Activated CD8-positive, alpha-beta T cell treated with anti-CD3 and anti-CD28 coated beads for 36 hours (primary cell): Measurements from ENCODE around the gene ADRA1B. TPM values are rescaled to one million over a fixed set of nuclear protein-coding genes. Genes with fewer than 3 reads are reported as not detected.
"Not testable (repeated sequence)": the region's sequence is repeated elsewhere in the genome, so short reads cannot be mapped to it uniquely, and the experiment has no call there.

ENCODE experiments used
- ATAC-seq: fragments of 200-7000 bp; cut with Tn5 transposase; one replicate; pipeline ENCODE4 v1.10.0; 2021; ENCODE audit warnings: mild to moderate bottlenecking, moderate library complexity
- CTCF ChIA-PET: fragments of 350-600 bp; sonication (Branson Sonifier 250); formaldehyde crosslinking; loops from one replicate; lab custom pipeline; 2021; ENCODE audit warnings: antibody characterized with exemption; lab: Charles Lee
- POLR2A ChIA-PET: fragments of 350-600 bp; sonication (Branson Sonifier 250); formaldehyde crosslinking; loops from one replicate; lab custom pipeline; 2021; ENCODE audit warnings: antibody characterized with exemption; lab: Charles Lee
- DNase-seq: peaks from one replicate; pipeline ENCODE4 v3.0.0-alpha.2; 2020
- H3K27ac Mint-ChIP-seq: one replicate; pipeline ENCODE4 v1.8.0; 2021; ENCODE audit warnings: mild to moderate bottlenecking, mixed read lengths
- H3K27me3 Mint-ChIP-seq: one replicate; pipeline ENCODE4 v1.8.0; 2021; ENCODE audit warnings: mixed read lengths
- H3K36me3 Mint-ChIP-seq: one replicate; pipeline ENCODE4 v1.8.0; 2021; ENCODE audit warnings: low read depth, mixed read lengths
- H3K4me1 Mint-ChIP-seq: one replicate; pipeline ENCODE4 v1.8.0; 2021; ENCODE audit warnings: low read depth, mixed read lengths
- H3K4me3 Mint-ChIP-seq: one replicate; pipeline ENCODE4 v1.8.0; 2021; ENCODE audit warnings: mild to moderate bottlenecking, moderate library complexity, mixed read lengths
- H3K9me3 Mint-ChIP-seq: one replicate; pipeline ENCODE4 v1.8.0; 2021; ENCODE audit warnings: mixed read lengths
- intact Hi-C: fragments of 100-400 bp; cut with micrococcal nuclease; formaldehyde crosslinking; loops from one replicate; pipeline ENCODE4 v1.10.0; 2022
- total RNA-seq, 2 experiments: library from RNA; stranded (reverse); gene quantifications; one replicate each; pipeline ENCODE4 v1.2.3, GENCODE V29; 2021
- TF ChIP-seq, protein P1 (sequence below): fragments of 200-600 bp; IDR thresholded peaks from one replicate; pipeline ENCODE4 v1.8.0; 2022; ENCODE audit warnings: antibody characterized with exemption, mild to moderate bottlenecking

The ADRA1B gene
- total RNA-seq, 2 experiments from 2014 or later, result not detected

DNA sequence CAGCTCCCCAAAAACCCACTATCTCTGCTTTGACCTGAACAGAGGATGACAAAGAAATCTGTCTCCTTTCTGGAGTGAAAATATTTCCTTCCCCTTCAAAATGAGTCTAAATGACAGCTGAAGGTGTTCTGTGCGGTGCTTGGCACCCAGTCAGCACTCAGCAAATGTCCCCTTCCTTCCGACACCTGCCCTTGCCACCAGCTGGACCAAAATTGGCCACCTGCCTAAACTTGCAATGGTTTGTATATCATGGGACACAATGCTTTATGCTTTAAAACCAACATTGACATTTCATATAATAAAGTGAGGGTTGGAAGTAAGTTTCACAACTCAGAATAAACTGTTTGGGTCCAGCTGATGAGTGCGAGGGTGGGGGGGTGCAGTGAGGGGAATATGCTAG, 85.2 kb downstream of the ADRA1B start:
- peaks cover 8% of the 10 kb centered on the region for H3K27me3 Mint-ChIP-seq
- ChIA-PET CTCF (interaction anchor here (1.1 to 1.5 kb wide), 2 partner anchors 14 to 20 kb away, joined by 5 read pairs; no protein-coding TSS in a partner anchor), POLR2A (no interaction called here)
- H3K4me3 Mint-ChIP-seq, result no peak overlapping the region
- no peaks in the 10 kb centered on the region for H3K4me1 Mint-ChIP-seq
- TF ChIP-seq, protein P1, sequence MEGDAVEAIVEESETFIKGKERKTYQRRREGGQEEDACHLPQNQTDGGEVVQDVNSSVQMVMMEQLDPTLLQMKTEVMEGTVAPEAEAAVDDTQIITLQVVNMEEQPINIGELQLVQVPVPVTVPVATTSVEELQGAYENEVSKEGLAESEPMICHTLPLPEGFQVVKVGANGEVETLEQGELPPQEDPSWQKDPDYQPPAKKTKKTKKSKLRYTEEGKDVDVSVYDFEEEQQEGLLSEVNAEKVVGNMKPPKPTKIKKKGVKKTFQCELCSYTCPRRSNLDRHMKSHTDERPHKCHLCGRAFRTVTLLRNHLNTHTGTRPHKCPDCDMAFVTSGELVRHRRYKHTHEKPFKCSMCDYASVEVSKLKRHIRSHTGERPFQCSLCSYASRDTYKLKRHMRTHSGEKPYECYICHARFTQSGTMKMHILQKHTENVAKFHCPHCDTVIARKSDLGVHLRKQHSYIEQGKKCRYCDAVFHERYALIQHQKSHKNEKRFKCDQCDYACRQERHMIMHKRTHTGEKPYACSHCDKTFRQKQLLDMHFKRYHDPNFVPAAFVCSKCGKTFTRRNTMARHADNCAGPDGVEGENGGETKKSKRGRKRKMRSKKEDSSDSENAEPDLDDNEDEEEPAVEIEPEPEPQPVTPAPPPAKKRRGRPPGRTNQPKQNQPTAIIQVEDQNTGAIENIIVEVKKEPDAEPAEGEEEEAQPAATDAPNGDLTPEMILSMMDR, result no peak
- no peak for DNase-seq
- no peaks in the 10 kb centered on the region for H3K9me3 Mint-ChIP-seq
- intact Hi-C loops, result no loop called here
- H3K36me3 Mint-ChIP-seq, result no peaks in the 10 kb centered on the region
- no peak for ATAC-seq
- no peak overlapping the region for H3K27ac Mint-ChIP-seq

GRCh38 chr5:160007514-160007913, 91.2 kb downstream of the ADRA1B start:
- Mint-ChIP-seq H3K27ac (no peak overlapping the region), H3K4me3 (no peak overlapping the region), H3K4me1 (peaks cover 21% of the 10 kb centered on the region), H3K27me3 (no peaks in the 10 kb centered on the region), H3K9me3 (no peaks in the 10 kb centered on the region), H3K36me3 (peaks cover 8% of the 10 kb centered on the region)
- intact Hi-C loops, result no loop called here
- POLR2A ChIA-PET, result interaction anchor here (1.6 kb wide), 1 partner anchor 9 kb away, joined by 5 read pairs; no protein-coding TSS in a partner anchor
- TF ChIP-seq, protein P1, result no peak
- ATAC-seq (no peak), DNase-seq (no peak)
- CTCF ChIA-PET, result interaction anchor here (1.5 to 1.7 kb wide), 2 partner anchors 14 to 721 kb away, joined by 5 to 6 read pairs; no protein-coding TSS in a partner anchor

GRCh38 chr5:160008529-160008876, 92.2 kb downstream of the ADRA1B start:
- POLR2A ChIA-PET, result interaction anchor here (0.6 to 1.6 kb wide), 5 partner anchors 10 to 561 kb away, joined by 3 to 5 read pairs (median 5); no protein-coding TSS in a partner anchor
- Mint-ChIP-seq H3K27ac (peak overlapping the region; percentile 47), H3K4me1 (peaks cover 23% of the 10 kb centered on the region), H3K36me3 (peaks cover 11% of the 10 kb centered on the region), H3K4me3 (peak overlapping the region; percentile 92)
- H3K27me3 Mint-ChIP-seq, H3K9me3 Mint-ChIP-seq, intact Hi-C loops, ATAC-seq, DNase-seq: not testable (repeated sequence)
- CTCF ChIA-PET, result interaction anchor here (0.8 to 2.4 kb wide), 6 partner anchors 11 to 722 kb away, joined by 3 to 23 read pairs (median 6); no protein-coding TSS in a partner anchor

- peak within 1 kb of the TSS; percentile 92 for H3K4me3 Mint-ChIP-seq
- intact Hi-C loops, result no loop called here
- ATAC-seq (peak; percentile 99), DNase-seq (peak; percentile 97)
- H3K9me3 Mint-ChIP-seq, result no peaks in the 10 kb centered on the region
- H3K27ac Mint-ChIP-seq, result peak within 1 kb of the TSS; percentile 98
- H3K4me1 Mint-ChIP-seq, result peaks cover 23% of the 10 kb centered on the region
- H3K27me3 Mint-ChIP-seq, result no peaks in the 10 kb centered on the region
- ChIA-PET CTCF (interaction anchor here (1.4 to 2.4 kb wide), 5 partner anchors 10 to 722 kb away, joined by 4 to 23 read pairs (median 7); no protein-coding TSS in a partner anchor), POLR2A (interaction anchor here (0.6 to 1.8 kb wide), 8 partner anchors 10 to 561 kb away, joined by 3 to 5 read pairs (median 4); no protein-coding TSS in a partner anchor)
- peaks cover 11% of the 10 kb centered on the region for H3K36me3 Mint-ChIP-seq
- TF ChIP-seq, protein P1, result no peak
These were observed 92.8 kb downstream of the ADRA1B start, which contains the start of gene TTC1 for GRCh38 chr5:160008877-160009590. TTC1 (plus strand) TSS chr5:160009139; CDS start chr5:160010529, 1,390 bp downstream.

GRCh38 chr5:160009591-160009989, 93.3 kb downstream of the ADRA1B start:
- H3K9me3 Mint-ChIP-seq, result no peaks in the 10 kb centered on the region
- DNase-seq, result no peak
- H3K36me3 Mint-ChIP-seq, result peaks cover 11% of the 10 kb centered on the region
- intact Hi-C loops, result no loop called here
- ChIA-PET POLR2A (interaction anchor here (0.9 to 1.8 kb wide), 6 partner anchors 10 to 562 kb away, joined by 3 to 5 read pairs (median 4); no protein-coding TSS in a partner anchor), CTCF (interaction anchor here (1.4 to 2.4 kb wide), 4 partner anchors 10 to 381 kb away, joined by 4 to 23 read pairs (median 8); no protein-coding TSS in a partner anchor)
- ATAC-seq, result no peak
- TF ChIP-seq, protein P1, result no peak
- peaks cover 23% of the 10 kb centered on the region for H3K4me1 Mint-ChIP-seq
- H3K4me3 Mint-ChIP-seq, result peak overlapping the region; percentile 92
- peak overlapping the region; percentile 98 for H3K27ac Mint-ChIP-seq
- no peaks in the 10 kb centered on the region for H3K27me3 Mint-ChIP-seq
